ENCODE data around the gene ANKRD42. TPM values are rescaled to one million over a fixed set of nuclear protein-coding genes. Genes with fewer than 3 reads are reported as not detected.
A peak's percentile ranks its signal among the peaks of the same experiment; 100 is the strongest.

The ANKRD42 gene
- total and polyA plus RNA-seq, 9 of the 15 experiments (the other 6 are each of a cell fraction or from before 2014, with no cell fraction given): 2.8 to 9.1 (median 6.1) TPM

DNA sequence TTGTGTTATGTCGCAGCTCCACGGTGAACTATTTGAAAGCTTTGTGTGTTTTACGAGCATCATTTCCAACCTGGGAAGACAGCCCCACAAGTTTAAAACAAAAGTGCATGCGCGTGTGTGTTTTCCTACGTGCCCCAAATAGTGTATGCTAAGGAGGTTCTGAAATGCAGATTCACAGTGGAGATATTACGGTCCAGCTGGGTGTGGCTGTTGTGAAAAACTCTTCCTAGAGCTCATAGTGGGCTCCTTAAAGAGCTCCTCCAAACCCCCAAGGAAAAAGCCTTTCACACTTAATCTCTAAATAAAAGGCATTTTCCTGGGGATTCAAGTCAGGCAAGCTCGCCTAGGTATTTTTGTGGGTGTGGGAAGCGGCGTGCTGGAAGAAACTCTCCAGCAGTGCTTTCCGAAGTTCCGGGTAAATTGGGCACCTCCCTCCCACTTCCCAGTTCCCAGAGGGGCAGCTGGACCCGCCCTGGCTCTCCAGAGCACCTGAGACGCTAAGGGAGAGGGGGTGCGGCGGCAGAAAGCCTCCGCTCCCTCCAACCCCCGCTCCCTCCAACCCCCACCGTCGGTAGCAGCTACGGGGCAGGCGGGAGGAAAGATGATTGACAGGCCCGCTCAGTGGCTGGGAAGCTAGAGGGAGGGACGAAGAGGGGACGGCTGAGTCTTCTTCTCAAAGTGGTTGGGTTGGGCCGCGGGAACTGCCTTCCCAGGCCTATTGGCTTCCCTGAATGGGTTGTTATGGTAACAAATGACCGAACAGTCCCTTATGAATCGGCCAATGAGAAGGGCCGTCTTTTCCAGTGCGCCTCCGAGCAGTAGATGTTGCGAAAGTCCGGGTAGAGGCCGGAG lies 37.1 kb upstream of the ANKRD42 start (continued):
- TF ChIP-seq, protein P1, sequence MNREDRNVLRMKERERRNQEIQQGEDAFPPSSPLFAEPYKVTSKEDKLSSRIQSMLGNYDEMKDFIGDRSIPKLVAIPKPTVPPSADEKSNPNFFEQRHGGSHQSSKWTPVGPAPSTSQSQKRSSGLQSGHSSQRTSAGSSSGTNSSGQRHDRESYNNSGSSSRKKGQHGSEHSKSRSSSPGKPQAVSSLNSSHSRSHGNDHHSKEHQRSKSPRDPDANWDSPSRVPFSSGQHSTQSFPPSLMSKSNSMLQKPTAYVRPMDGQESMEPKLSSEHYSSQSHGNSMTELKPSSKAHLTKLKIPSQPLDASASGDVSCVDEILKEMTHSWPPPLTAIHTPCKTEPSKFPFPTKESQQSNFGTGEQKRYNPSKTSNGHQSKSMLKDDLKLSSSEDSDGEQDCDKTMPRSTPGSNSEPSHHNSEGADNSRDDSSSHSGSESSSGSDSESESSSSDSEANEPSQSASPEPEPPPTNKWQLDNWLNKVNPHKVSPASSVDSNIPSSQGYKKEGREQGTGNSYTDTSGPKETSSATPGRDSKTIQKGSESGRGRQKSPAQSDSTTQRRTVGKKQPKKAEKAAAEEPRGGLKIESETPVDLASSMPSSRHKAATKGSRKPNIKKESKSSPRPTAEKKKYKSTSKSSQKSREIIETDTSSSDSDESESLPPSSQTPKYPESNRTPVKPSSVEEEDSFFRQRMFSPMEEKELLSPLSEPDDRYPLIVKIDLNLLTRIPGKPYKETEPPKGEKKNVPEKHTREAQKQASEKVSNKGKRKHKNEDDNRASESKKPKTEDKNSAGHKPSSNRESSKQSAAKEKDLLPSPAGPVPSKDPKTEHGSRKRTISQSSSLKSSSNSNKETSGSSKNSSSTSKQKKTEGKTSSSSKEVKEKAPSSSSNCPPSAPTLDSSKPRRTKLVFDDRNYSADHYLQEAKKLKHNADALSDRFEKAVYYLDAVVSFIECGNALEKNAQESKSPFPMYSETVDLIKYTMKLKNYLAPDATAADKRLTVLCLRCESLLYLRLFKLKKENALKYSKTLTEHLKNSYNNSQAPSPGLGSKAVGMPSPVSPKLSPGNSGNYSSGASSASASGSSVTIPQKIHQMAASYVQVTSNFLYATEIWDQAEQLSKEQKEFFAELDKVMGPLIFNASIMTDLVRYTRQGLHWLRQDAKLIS (CRISPR knock-in tag; IDR thresholded peaks at IDR 0.05): no peak
- TF ChIP-seq XRCC3 (IDR thresholded peaks at IDR 0.05) (no peak), GATAD2A (IDR thresholded peaks at IDR 0.05) (no peak), ZNF41 (CRISPR knock-in tag; conservative IDR thresholded peaks at IDR 0.05) (0 out of 2 replicates have a peak, but pooled peaks have one; percentile 35), SREBF2 (CRISPR knock-in tag; IDR thresholded peaks at IDR 0.05) (no peak), MEF2A (IDR thresholded peaks at IDR 0.05; ENCODE audit: control insufficient read depth, low read depth, low read length) (no peak), MCM5 (IDR thresholded peaks at IDR 0.05; ENCODE audit: low read depth) (no peak), ILK (tag; IDR thresholded peaks at IDR 0.05; ENCODE audit: borderline replicate concordance, low read depth) (no peak), ZNF76 (CRISPR knock-in tag; IDR thresholded peaks at IDR 0.05; ENCODE audit: borderline replicate concordance) (no peak), DPF2 (IDR thresholded peaks at IDR 0.05) (0 out of 2 replicates have a peak, but pooled peaks have one; percentile 63), HDAC3 (IDR thresholded peaks at IDR 0.05; ENCODE audit: borderline replicate concordance, partially characterized antibody) (peak; percentile 15), FOS (IDR thresholded peaks at IDR 0.05; ENCODE audit: extremely low read depth, insufficient read length) (peak; percentile 65), ZNF311 (CRISPR knock-in tag; IDR thresholded peaks at IDR 0.05) (no peak), FUS (optimal IDR thresholded peaks at IDR 0.05; ENCODE audit: low read depth, low read length) (no peak)
- TF ChIP-seq, protein P2, sequence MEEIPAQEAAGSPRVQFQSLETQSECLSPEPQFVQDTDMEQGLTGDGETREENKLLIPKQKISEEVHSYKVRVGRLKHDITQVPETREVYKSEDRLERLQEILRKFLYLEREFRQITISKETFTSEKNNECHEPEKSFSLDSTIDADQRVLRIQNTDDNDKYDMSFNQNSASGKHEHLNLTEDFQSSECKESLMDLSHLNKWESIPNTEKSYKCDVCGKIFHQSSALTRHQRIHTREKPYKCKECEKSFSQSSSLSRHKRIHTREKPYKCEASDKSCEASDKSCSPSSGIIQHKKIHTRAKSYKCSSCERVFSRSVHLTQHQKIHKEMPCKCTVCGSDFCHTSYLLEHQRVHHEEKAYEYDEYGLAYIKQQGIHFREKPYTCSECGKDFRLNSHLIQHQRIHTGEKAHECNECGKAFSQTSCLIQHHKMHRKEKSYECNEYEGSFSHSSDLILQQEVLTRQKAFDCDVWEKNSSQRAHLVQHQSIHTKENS (CRISPR knock-in tag; IDR thresholded peaks at IDR 0.05): no peak
- TF ChIP-seq, protein P3, sequence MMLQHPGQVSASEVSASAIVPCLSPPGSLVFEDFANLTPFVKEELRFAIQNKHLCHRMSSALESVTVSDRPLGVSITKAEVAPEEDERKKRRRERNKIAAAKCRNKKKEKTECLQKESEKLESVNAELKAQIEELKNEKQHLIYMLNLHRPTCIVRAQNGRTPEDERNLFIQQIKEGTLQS (IDR thresholded peaks at IDR 0.05): peak; percentile 78
- TF ChIP-seq, protein P3 (CRISPR knock-in tag; conservative IDR thresholded peaks at IDR 0.05): peak; percentile 34; the same call in 1 of the 2 replicates
- TF ChIP-seq, protein P4, sequence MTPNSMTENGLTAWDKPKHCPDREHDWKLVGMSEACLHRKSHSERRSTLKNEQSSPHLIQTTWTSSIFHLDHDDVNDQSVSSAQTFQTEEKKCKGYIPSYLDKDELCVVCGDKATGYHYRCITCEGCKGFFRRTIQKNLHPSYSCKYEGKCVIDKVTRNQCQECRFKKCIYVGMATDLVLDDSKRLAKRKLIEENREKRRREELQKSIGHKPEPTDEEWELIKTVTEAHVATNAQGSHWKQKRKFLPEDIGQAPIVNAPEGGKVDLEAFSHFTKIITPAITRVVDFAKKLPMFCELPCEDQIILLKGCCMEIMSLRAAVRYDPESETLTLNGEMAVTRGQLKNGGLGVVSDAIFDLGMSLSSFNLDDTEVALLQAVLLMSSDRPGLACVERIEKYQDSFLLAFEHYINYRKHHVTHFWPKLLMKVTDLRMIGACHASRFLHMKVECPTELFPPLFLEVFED (CRISPR knock-in tag; conservative IDR thresholded peaks at IDR 0.05): no peak
- TF ChIP-seq, protein P5, sequence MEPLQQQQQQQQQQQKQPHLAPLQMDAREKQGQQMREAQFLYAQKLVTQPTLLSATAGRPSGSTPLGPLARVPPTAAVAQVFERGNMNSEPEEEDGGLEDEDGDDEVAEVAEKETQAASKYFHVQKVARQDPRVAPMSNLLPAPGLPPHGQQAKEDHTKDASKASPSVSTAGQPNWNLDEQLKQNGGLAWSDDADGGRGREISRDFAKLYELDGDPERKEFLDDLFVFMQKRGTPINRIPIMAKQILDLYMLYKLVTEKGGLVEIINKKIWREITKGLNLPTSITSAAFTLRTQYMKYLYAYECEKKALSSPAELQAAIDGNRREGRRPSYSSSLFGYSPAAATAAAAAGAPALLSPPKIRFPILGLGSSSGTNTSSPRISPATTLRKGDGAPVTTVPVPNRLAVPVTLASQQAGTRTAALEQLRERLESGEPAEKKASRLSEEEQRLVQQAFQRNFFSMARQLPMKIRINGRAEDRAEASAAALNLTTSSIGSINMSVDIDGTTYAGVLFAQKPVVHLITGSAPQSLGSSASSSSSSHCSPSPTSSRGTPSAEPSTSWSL (CRISPR knock-in tag; IDR thresholded peaks at IDR 0.05; ENCODE audit: borderline replicate concordance): no peak
